HG02763 (cell line): Measurements from ENCODE around the gene NCAPH2.
"Not testable (repeated sequence)": the region's sequence is repeated elsewhere in the genome, so short reads cannot be mapped to it uniquely, and the experiment has no call there.

Source experiments
- ATAC-seq: cut with Tn5 transposase; IDR thresholded peaks from one replicate; pipeline ENCODE4 v1.9.1; 2021; ENCODE audit warnings: mild to moderate bottlenecking, moderate library complexity; ENCODE audit not compliant: unreplicated experiment

Gene NCAPH2

GRCh38 chr22:50528682-50529415 is 20.8 kb downstream of the NCAPH2 start:
- no peak for ATAC-seq

GRCh38 chr22:50529416-50529896 is 21.4 kb downstream of the NCAPH2 start:
- ATAC-seq = no peak

DNA sequence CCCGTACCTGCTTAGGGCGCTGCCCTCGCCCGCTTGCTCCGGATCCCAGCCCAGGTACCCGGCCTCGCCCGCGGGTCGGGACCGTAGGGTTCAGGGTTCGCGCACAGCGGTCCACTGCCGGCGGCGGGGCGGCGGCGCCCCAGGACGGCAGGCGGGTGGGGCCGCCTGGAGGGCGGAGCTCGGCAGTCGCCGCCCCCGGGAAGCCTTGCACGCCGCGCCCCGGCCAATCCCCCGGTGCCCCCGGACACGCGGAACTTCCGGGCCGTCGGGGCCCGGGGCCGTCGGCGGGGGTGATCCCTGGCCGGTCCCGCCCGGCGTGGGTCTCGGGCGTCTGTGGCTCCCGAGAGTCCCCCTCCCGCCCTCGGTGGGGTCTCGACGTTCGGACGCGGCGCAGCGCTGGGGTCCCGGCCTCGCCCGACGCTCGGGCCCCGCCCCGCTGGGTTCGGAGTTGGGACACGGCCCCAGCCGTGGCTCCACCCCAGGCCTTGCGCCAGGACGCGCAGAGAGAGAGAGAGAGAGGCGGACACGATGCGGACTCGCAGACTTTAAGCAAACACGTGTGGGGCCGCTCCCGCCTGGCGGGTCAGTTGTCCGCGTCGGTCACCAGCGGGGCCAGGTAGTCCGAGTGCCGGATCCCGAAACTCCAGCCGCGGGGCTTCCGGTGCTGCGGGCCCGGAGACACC is 22.0 kb downstream of the NCAPH2 start, which contains the start of gene TYMP:
TSS of gene TYMP (minus strand) at position 116 of the 683 bp plus-strand sequence. CDS start 303 bp downstream, outside the sequence.
- peak; percentile 18 for ATAC-seq

GRCh38 chr22:50530580-50530876 is 22.5 kb downstream of the NCAPH2 start:
- no peak for ATAC-seq

GRCh38 chr22:50530877-50531545 is 23.0 kb downstream of the NCAPH2 start:
- ATAC-seq = no peak

DNA sequence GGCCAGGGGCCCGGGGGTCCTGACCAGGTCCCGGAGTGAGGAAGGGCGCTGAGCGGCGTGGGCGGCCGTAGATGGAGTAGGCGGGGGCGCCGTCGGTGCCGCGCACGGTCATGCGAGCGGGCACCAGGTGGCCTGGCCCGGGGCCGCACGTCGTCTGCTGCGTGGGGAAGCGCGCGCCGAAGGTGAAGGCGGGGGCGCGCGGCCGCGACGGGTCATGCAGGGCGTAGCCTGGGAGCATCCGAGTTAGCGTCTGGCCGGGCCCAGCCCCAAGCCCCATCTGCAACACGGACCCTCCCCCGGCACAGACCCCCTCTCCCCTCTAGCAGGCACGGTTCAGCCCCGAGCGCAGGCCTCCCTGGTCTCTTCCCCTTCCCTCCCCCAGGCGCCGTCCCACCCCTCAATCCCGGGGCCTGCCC is 23.5 kb downstream of the NCAPH2 start:
- ATAC-seq = peak; percentile 36

DNA sequence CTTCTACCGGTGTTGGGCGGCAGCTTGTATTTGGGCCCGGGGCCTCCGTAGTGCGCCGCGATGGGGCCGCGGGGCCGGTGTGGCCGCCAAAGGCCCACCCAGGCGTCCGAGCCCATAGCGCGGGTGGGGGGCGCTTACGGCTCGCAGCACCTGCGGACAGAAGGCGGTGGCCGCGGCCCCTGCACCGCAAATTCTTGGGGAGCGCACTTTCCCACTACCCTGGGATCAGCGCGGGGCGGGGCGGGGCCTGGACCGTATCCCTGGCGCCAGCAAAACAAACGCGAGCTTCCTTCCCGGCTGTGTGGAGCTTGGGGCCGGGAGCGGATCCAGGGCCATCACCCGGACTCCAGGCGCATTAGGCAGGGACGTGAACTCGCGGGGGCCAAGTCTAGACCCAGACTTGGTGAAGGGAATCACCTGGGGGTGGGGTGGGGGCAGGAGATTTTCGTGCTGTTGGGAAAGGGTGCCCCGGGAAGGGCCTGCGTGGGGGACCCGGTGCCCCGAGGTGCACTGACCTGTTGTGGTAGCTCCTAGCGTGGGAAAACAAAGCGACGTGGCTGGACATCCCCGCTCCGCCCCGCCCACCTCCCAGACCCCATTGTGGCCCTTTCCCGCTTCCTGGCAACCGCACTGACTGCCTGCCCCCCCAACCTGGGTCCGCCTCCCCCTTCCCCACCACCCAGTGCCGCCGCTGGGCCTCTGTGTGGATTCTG is 24.1 kb downstream of the NCAPH2 start:
- peak; percentile 4 for ATAC-seq

GRCh38 chr22:50532824-50533796 is 25.1 kb downstream of the NCAPH2 start:
- ATAC-seq = no peak

DNA sequence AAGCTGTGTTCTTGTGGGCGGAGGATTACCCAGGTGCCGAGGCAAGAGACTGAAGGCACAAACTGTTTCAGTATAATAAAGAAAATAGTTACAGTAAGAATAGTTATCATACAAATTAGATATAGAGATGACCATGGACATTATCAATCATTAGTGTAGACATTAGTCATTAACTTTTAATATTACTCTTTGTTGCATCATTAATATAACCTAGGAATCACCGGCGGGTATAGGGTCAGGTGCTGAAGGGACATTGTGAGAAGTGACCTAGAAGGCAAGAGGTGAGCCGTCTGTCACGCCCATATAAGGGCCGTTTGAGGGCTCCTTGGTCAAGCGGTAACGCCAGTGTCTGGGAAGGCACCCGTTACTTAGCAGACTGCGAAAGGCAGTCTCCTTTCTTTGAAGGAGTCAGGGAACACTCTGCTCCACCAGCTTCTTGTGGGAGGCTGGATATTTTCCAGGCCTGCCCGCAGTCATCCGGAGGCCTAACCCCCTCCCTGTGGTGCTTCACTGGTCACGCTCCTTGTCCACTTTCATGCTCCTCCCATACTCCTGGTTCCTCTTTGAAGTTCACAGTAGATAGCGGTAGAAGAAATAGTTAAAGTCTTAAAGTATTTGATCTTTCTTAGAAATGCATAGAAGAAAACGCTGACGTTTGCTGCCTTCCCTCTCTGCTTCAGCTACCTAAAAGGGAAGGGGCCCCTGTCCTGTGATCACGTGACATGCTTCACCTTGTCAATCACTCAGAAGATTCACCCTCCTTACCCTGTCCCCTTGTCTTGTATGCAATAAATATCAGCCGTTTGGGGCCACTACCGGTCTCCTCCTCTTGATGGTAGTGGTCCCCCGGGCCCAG is 26.1 kb downstream of the NCAPH2 start:
- not testable (repeated sequence) for ATAC-seq

- ATAC-seq = no peak
Observed at GRCh38 chr22:50535113-50535512, 27.1 kb downstream of the NCAPH2 start.

DNA sequence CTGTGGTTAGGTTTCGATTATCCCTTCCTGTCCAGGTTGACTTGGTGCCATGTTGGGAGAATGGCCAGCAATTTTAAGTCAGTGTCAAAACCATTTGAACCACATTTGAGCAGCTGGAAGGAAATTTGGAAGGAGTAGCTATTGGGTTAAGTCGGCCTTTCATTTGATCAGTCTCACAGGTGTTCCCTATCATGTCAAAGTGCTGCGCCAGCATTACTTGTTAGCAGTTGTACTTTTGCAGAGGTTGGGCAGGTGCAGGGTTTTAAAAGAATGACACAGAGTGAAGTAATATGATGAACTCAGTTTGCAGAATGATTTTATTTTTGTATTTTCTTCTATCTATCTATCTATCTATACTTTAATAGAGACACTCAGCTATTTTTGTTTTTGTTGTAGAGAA is 28.2 kb downstream of the NCAPH2 start:
- no peak for ATAC-seq

- no peak for ATAC-seq
Observed at GRCh38 chr22:50537765-50538164, 29.7 kb downstream of the NCAPH2 start.

DNA sequence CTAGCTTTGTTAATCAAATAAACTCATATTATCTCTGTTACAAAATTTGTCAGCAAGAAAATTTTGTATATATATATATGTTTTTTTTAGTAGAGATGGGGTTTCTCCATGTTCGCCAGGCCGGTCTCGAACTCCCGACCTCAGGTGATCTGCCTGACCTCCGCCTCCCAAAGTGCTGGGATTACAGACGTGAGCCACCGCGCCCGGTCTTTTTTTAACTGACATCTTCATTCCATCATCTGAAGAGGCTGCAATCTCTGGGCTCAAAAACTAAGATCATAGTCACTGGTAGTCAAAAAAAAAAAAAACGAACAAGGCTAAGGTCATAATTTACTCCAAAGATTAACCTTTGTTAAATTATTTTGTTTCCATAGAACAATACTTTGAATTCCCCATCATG is 32.4 kb downstream of the NCAPH2 start:
- ATAC-seq = no peak

DNA sequence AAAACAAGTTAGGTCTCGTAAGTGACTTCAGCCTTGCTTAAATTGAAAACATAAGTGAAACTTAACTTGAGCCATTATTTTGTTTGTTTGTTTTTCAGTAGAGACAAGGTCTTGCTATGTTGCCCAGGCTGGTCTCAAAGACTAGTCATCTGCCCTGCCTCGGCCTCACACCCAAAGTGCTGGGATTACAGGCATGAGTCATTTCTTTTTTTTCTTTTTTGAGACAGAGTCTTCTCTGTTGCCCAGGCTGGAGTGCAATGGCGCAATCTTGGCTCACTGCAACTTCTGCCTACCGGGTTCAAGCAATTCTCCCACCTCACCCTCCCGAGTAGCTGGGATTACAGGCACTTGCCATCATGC is 33.6 kb downstream of the NCAPH2 start:
- not testable (repeated sequence) for ATAC-seq

DNA sequence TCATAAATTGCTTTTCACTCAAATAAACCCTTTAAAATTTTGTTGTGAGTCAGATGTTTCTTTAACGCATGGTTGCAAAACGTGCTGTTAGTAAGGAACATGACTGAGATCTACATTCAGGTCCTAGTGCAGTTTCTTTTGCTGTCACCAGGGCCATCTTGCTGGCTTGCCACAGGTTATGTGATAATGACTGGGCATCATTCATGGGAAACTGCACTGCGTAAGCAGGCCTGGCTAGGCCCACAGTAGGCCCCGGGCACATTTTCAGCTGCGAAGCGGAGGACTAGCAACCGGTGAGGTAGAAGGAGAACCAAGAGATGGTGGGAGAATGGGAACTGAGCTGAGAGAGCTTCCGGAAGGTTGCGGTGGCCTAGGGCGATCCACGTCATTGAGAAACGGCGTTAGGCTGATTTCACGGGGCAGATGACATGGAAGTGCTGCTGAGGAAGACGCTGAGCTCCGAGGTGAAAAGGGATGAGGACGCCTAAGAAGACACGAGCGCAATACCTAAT is 34.4 kb downstream of the NCAPH2 start:
- ATAC-seq = no peak

DNA sequence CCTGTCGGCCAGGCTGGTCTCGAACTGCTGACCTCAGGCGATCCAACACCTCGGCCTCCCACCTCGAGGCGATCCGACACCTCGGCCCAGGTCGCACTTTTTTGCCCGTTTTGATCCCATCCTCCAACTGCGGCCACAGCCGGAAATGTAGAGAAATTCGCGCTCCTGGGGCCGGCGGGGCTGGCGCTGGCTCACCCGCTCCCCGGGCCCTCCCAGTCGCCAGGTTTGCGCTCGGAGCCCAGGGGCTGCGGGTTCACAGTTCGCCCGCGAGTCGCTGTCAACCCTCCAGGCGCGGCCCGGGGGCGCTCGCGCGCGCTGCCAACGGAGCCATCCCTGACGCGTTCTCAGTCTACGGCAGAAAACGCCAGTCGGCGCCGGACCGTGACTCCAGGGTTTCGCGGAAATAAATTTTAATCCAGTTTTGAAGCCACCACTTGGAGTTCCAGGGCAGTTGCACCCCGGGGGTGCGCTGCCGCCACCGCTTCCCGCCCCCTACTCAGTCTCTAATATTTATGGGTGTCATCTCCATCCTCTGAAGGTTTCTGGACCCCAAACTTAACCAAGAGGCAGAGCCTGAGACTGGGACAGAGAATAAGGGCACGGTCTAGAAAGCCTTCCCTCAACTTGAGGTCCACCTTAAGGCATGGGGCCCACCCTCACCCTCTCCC is 36.2 kb downstream of the NCAPH2 start:
- no peak for ATAC-seq

- no peak for ATAC-seq
Observed at GRCh38 chr22:50544746-50545253, 36.8 kb downstream of the NCAPH2 start.
